HG03095 (cell line): ENCODE results near the gene NT5C.
"Not testable (repeated sequence)": the region's sequence is repeated elsewhere in the genome, so short reads cannot be mapped to it uniquely, and the experiment has no call there.

Experiments
- ATAC-seq: cut with Tn5 transposase; IDR thresholded peaks from one replicate; pipeline ENCODE4 v1.9.1; 2021; ENCODE audit warnings: moderate library complexity; ENCODE audit not compliant: unreplicated experiment

Gene NT5C

DNA sequence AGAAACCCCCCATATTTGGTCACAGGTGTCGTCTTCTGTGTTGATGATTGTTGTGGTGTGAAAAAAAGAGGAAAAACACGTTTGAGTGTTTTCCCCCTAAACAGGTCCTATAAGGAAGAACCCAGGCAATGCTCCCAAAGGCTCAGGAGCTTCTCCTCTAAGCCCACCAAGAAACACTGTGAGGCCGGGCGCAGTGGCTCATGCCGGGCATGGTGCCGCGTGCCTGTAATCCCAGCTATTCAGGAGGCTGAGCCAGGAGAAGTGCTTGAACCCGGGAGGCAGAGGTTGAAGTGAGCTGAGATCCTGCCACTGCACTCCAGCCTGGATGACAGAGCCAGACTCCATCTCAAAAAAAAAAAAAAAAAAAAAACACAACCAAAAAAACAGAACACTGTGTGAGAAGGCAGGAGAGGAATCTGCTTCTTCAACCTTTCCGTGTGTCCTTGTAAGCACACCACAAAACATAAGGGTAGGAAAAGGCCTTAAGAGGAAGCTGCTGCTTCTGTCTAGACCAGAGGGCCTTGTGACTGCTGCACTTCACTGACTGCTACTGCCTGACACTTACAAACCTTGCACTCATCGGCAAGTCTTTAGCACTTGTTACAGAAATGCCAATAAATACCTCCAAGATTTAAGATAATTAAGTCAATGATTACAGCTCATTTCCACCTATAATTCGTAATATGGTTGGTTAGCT lies 13.4 kb upstream of the NT5C start:
- ATAC-seq: no peak

GRCh38 chr17:75142236-75142971 lies 10.9 kb upstream of the NT5C start:
- ATAC-seq: no peak

GRCh38 chr17:75138519-75138918 lies 7.0 kb upstream of the NT5C start:
- ATAC-seq: no peak

DNA sequence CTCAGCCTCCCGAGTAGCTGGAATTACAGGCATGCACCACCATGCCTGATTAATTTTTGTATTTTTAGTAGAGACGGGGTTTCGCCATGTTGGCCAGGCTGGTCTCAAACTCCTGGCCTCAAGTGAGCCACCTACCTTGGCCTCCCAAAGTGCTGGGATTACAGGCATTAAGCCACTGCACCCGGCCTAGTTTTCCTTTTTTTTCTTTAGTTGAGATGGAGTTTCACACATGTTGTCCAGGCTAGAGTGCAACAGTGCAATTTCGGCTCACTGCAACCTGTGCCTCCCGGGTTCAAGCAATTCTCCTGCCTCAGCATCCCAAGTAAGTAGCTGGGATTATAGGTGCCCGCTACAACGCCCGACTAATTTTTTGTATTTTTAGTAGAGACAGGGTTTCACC lies 6.2 kb upstream of the NT5C start:
- ATAC-seq: not testable (repeated sequence)

- no peak for ATAC-seq
Observed at GRCh38 chr17:75135946-75136345, 4.4 kb upstream of the NT5C start.

GRCh38 chr17:75135452-75135851 lies 3.9 kb upstream of the NT5C start:
- no peak for ATAC-seq

- not testable (repeated sequence) for ATAC-seq
Observed at GRCh38 chr17:75133607-75134347, 2.2 kb upstream of the NT5C start.

GRCh38 chr17:75133001-75133400 lies 1.5 kb upstream of the NT5C start:
- ATAC-seq: no peak

DNA sequence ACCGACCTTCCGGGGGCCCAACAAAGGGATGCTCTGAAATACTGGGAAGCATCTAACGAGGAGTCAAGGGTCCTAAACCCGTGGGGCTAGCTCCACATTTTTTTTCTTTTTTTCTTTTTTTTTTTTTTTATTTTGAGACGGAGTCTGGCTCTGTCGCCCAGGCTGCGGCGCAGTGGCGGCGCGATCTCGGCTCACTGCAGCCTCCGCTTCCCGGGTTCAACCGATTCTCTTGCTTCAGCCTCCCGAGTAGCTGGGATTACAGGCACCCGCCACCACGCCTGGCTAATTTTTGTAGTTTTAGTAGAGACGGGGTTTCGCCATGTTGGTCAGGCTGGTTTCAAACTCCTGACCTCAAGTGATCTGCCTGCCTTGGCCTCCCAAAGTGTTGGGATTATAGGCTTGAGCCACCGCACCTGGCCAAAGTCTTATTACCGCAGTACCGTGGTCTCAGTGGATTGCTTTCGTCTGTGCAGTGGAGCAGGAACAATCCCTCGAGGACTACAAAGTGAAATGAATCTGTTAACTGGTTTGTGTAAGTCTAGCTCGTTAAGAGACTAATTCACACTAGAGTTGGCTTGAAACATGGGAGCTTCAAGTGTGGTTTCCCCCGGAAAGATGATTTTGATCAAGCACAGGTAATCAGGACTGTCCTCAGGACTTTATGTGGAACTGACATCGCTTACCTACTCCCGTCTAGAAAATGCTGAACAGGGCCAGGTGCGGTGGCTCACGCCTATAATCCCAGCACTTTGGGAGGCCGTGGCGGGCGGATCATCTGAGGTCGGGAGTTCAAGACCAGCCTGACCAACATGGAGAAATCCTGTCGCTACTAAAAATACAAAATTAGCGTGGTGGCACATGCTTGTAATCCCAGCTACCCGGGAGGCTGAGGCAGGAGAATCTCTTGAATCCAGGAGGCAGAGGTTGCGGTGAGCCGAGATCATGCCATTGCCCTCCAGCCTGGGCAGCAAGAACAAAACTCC lies 767 bp upstream of the NT5C start:
- ATAC-seq: not testable (repeated sequence)

DNA sequence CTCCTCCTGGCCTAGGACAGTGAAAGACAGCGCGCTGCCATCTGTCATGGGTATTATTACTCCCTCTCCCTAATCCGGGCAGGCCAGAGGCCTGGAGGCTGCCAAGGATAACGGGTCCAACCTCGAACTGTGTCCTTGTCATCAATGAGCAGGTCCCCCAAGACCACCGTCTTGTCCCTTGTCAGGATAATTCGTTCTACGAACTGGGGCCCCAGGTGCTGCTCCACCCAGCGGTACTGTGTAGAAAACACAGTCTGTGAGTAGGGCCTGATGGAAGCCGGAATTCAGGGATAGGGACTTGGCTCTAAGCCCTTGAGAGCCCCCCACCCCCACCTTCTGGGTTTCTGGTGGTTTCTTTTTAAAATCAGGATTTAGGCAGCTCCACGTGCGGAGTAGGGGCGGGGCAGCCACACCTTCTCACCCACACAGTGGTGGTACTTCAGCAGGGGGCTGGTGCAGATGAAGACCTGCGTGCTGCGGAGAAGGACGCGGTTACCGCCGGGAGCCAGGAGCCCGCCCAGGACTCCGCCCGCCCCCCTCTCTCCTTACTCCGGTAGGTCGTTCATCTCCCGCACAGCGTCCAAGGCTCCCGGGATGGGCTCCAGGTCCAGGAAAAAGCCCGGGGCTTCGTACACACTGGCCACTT lies 787 bp downstream of the NT5C start:
- no peak for ATAC-seq

DNA sequence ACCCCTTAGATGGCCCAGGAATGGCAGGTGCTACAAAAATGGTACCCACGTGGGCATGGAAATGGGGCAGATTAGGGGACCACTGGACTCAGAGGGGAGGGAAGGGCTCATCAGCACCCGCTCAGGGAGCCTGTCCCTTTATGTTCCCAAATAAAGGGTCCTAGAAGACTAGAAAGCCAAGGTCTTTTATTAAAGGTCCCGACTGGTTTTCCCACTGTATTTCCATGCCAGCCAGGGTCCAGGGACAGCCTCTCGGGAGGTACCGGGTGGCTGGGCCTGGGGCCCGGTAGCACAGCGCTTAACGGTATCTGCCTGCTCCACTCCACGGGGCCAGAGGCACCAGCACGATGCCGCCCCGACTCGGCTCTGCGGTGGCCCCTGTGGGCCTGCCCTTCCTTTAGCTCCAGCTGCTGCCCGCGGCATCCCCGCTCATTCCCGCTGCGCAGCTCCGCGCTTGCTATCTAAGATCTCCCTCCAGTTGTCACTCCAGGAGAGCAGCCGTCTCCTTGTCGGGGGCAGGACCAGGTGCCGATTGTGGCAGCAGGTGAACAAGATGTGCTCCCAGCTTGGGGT lies 1.4 kb downstream of the NT5C start:
- no peak for ATAC-seq

DNA sequence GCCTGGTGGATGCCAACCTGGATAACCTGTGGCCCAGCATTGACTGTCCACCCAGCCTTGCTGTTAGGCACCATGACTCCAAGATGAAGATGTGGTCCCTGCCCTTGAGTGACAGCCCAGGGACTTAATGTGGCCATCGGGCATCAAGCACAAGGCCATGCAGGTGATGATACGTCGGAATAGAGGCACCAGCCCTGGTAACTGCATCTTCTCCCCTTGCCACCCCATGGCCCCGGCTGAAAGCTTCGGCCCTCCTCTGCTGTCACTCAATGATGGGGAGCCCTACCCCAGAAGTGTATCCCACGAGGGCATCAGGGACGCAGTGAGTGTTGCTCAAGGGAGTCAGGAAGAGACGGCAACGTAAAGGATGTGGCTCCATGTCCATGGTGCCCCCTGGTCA lies 2.0 kb downstream of the NT5C start:
- ATAC-seq: no peak

GRCh38 chr17:75128694-75129505 lies 2.6 kb downstream of the NT5C start:
- ATAC-seq: no peak

DNA sequence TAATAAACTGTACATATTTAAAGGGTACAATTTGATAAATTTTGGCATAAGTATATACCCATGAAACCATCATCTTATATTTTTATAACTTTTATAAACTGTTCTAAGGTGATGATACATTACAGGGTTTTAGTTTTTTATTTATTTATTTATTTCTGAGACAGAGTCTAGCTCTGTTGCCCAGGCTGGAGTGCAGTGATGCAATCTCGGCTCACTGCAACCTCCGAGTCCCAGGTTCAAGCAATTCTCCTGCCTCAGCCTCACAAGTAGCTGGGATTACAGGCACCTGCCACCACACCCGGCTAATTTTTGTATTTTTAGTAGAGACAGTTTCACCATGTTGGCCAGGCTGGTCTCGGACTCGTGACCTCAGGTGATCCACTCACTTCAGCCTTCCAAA lies 3.6 kb downstream of the NT5C start:
- ATAC-seq: not testable (repeated sequence)

DNA sequence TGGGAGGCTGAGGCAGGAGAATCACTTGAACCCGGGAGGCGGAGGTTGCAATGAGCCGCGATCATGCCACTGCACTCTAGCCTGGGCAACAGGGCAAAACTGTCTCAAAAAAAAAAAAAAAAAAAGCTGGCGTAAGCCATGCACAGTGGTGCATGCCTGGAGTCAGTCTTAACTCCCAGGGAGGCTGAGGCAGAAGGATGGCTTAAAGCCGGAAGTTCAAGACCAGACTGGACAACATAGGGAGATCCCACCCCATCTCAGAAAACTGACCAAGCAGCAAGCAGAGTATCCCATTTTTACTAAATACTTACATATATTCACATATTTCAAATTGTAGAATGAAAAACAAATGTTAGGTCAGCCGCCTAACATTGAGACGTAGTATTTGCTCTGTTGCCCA lies 4.6 kb downstream of the NT5C start:
- ATAC-seq: no peak

DNA sequence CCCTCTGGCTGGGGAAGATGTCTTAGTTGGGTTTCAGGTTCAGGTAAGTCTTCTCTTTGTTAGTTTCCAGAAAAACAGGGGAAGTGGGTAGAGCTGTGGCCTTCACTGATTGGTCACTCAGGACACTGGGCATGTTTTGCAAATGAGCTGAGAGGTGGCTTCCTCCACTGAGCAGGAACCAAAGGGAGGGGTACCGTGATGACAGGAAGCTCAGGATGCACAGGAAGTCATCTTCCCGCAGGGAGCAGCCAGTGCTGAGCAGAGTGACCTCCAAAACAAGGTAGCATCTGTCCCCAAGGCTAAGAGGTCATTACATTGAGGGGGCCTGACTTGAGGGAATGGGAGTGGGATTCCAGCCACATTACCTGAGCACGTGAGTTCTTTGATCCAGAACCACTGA lies 5.6 kb downstream of the NT5C start:
- no peak for ATAC-seq

GRCh38 chr17:75124819-75125162 lies 6.8 kb downstream of the NT5C start:
- no peak for ATAC-seq

- no peak for ATAC-seq
Observed at GRCh38 chr17:75124041-75124818, 7.3 kb downstream of the NT5C start.
